Glomerular visceral epithelial cell (primary cell): Measurements from ENCODE around the gene FRG2C.
A peak's percentile ranks its signal among the peaks of the same experiment; 100 is the strongest.
"Not testable (repeated sequence)": the region's sequence is repeated elsewhere in the genome, so short reads cannot be mapped to it uniquely, and the experiment has no call there.

Source experiments
- DNase-seq: peaks from one replicate; pipeline ENCODE4 v3.0.0-alpha.2; 2016; ENCODE audit errors: extremely low spot score

The FRG2C gene

DNA sequence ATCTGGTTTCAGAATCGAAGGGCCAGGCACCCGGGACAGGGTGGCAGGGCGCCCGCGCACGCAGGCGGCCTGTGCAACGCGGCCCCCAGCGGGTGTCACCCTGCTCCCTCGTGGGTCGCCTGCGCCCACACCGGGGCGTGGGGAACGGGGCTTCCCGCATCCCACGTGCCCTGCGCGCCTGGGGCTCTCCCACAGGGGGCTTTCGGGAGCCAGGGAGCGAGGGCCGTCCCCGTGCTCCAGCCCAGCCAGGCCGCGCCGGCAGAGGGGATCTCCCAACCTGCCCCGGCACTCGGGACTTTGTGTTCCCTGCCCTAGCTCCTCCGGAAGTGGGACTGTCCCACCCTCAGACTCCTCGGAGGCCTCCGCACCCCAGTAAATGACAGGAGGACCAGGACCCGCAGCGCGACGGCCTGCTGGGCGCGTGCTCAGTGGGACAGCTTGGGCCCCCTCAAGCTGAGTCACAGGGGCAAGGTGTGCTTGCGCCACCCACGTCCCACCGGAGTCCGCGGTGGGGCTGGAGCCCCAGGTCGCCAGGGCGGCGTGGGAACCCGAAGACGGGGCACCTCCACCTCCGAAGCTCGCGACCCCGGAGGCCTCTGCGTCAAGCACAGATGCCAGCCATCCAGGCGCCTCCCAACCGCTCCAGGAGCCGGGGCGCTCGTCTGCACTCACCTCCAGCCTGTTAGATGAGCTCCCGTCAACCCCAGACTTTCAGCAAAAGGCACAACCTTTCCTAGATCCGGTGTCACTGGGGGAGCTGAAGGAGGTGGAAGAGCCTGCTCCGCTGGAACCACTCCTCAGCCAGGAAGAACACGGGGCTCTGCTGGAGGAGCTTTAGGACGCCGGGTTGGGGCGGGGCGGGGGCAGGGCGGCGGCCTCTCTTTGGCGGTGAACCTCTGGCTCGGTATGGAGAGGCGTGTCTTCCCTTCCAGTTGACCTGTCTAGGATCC, 5.5 kb downstream of the FRG2C start:
- not testable (repeated sequence) for DNase-seq

DNA sequence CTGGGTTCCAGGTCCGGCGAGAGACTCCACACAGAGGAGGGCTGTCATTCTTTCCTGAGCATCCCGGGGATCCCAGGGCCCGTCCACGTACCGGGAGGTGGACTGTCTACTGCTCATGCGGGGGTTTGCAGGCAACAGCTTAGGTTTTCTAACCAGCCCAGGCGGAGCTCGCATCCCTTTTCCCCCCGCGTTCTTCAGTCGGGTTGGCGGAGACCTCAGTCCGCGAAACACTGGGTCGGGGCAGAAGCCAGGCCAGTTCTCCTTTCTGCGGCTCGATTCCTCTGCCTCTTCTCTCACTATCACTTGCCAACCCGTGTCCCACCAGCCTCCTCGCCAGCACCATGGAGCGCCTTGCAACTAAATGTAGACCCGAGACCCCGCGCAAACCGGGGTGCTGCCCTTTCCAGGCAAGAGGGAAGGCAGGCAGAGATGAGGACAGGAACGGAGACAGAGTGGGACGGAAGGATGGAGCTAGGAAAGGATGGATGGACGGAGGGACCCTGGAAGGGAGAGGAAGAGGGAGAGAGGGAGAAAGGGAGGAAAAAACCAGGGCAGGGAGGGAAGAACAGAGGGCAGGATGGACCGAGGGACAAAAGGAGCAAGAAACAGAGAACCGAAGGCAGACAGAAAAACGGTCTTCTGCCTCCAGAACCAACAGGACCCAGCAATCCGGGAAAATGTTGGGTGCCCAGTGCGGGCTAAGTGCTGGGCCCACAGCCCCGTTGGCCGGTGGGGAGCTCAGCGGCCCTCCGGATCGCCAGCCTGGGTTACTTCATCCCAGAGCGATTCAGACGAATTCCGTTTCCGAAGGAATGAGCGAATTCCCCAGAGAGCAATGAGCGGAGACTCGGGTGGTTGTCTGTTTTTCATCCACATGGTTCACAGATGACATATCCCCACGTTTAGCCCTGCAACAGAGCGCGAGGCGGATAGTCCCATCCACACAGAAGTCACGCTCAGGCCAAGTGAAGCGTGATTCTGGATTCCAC, 6.5 kb downstream of the FRG2C start:
- DNase-seq, result peak; percentile 43

DNA sequence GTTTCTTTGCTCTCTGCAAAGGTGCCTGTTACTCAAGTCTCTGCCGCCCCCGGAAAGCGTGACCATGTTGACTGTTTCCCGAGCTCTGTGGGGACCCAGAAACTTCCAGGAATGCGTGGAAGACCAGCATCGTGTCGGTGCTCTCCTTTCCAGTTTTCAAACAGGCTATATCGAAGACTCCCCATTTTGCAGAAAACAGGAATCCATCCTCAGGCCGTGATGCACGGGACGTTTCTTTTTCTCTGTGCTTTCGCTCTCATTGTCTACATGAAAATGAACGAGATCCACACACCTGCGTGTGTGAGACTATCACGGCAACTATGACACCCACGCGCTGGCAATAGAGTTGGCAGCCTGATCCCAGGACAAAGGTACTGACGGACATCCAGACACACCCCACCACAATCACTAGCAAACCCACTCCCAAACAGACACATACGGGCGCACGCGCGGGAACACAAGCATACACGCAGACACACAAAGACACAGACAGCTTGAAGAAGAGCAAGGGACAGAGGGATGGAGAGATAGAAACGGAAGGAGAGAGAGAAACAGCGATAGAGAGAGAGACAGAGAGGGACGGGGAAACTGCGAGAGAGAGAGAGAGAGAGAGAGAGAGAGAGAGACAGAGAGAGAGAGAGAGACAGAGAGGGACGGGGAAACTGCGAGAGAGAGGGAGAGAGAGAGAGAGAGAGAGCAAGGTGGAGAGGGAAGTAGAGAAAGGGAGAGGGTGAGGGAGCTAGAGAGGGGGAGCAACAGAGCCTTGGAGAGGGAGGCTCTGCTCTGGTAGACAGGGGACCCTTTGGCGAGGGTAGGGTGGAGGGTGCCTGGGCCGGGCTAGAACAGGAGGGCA, 7.4 kb downstream of the FRG2C start:
- DNase-seq, result not testable (repeated sequence)

DNA sequence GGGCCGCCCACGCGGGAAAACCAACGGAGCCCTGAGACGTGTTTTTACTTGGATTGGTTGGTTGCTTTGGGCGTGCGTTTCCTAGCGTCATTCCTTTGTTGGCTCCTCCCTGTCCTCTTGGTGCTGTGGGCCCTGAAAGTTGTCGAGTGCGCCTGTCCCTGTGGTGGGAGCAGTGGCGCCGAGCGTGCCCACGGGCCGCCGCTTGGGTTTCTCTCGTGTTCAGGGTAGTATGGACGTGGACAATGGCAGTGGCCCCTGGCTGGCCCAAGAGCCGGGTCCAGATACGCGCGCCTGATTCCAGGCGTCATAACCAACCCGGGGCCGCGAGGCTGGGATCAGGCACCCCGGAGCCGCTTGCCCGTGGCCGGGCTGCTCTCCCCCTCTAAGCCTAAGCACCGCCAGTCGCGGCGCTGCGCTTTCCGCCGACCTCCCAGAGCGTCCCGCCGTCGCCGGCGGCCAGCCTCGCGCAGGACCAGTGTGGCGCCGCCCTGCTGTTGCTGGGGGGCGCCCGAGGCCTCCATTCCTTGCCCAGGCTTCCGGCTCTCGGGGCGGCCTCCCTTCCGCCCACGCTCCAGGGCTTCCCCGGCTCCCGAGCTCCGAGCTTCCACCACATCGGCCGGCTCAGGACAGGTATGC, 8.1 kb downstream of the FRG2C start:
- peak; percentile 3 for DNase-seq

DNA sequence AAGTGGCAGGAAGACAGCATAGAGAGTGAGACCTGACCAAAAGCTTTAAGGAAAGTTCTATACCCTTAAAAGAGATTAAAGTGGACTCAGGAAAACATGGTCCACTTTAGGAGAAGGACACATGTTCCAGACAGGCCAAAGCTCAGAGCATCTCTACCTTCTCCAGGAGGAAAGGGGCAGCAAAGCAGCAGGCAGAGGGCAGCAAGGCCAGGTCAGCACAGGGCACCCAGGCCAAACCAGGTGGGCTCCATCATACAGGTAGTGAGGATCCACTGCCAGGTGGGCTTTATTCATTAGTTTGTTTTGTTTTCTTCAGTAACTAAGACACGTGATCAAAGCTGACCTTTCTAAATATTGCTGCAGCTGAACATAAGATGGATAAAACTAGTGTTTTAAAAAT, 19.8 kb downstream of the FRG2C start:
- DNase-seq, result not testable (repeated sequence)

DNA sequence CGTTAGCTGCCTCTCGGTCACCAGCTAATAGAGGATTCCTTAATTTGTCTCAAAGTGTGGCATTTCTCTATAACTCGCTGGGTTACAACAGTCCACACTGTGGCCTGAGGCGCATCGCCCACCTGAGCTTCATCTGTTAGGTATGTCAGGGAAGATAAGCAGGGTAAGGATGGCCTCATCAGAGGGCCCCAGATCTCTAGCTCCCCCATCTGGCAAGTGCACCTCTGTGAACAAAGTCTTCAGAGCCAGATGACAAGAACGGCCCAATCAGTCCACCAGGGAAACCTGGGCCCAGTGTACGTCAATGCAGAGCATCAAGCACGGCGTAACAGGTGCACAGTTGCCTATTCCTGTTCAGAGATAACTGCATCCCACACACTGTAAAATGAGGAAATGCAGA, 23.2 kb downstream of the FRG2C start:
- DNase-seq, result no peak

DNA sequence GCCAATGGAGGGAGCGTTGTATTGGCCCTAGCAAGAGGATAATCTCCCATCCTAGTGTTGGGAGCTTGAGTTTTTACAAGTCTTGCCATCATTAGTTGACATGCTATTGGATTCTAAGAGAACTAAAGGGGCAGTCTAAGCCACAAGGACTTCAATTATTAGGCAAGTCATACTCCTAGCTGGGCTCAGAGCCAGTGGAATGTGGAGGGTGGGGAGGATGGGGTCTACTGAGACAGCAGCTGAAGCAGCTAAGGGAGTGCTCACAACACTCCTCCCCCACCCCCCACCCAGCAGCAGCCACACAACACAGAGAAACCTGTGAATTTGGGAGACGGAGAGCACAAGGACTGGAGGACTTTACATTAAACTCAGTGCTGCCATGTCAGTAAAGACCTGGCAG, 27.9 kb downstream of the FRG2C start:
- DNase-seq, result no peak
